NCI-H748 treated with DMSO at 0.1 percent for 48 hours (cell line): ENCODE data around the gene ZDHHC14.
"Not testable (repeated sequence)": the region's sequence is repeated elsewhere in the genome, so short reads cannot be mapped to it uniquely, and the experiment has no call there.

Source experiments
- DNase-seq: peaks from one replicate; lab custom pipeline; 2025; lab: John Stamatoyannopoulos, UW

Gene ZDHHC14

GRCh38 chr6:157380779-157381561 lies at the start of gene ZDHHC14:
Gene ZDHHC14, plus strand, starts transcription at chr6:157381190.
- DNase-seq, result peak; percentile 80

GRCh38 chr6:157332813-157333212 lies 48.2 kb upstream of the ZDHHC14 start:
- DNase-seq, result no peak

GRCh38 chr6:157333537-157333936 lies 47.5 kb upstream of the ZDHHC14 start:
- DNase-seq, result no peak

GRCh38 chr6:157333956-157334355 lies 47.0 kb upstream of the ZDHHC14 start:
- DNase-seq, result no peak

GRCh38 chr6:157335829-157336228 lies 45.2 kb upstream of the ZDHHC14 start:
- DNase-seq, result peak; percentile 22

GRCh38 chr6:157337276-157337675 lies 43.7 kb upstream of the ZDHHC14 start:
- not testable (repeated sequence) for DNase-seq

GRCh38 chr6:157337751-157338150 lies 43.2 kb upstream of the ZDHHC14 start:
- DNase-seq, result no peak

- no peak for DNase-seq
Observed at GRCh38 chr6:157339432-157339831, 41.6 kb upstream of the ZDHHC14 start.

GRCh38 chr6:157343732-157344131 lies 37.3 kb upstream of the ZDHHC14 start:
- no peak for DNase-seq

GRCh38 chr6:157346373-157346772 lies 34.6 kb upstream of the ZDHHC14 start:
- no peak for DNase-seq

- no peak for DNase-seq
Observed at GRCh38 chr6:157358287-157358686, 22.7 kb upstream of the ZDHHC14 start.

GRCh38 chr6:157361886-157362285 lies 19.1 kb upstream of the ZDHHC14 start:
- no peak for DNase-seq

- no peak for DNase-seq
Observed at GRCh38 chr6:157364705-157365104, 16.3 kb upstream of the ZDHHC14 start.

- DNase-seq, result no peak
Observed at GRCh38 chr6:157366648-157367047, 14.3 kb upstream of the ZDHHC14 start.

- no peak for DNase-seq
Observed at GRCh38 chr6:157368359-157369049, 12.5 kb upstream of the ZDHHC14 start.

- DNase-seq, result no peak
Observed at GRCh38 chr6:157370755-157371154, 10.2 kb upstream of the ZDHHC14 start.

GRCh38 chr6:157372501-157373280 lies 8.3 kb upstream of the ZDHHC14 start:
- no peak for DNase-seq

GRCh38 chr6:157374889-157375443 lies 6.0 kb upstream of the ZDHHC14 start:
- no peak for DNase-seq

GRCh38 chr6:157376241-157376640 lies 4.7 kb upstream of the ZDHHC14 start:
- no peak for DNase-seq

GRCh38 chr6:157376706-157377230 lies 4.2 kb upstream of the ZDHHC14 start:
- peak; percentile 49 for DNase-seq

GRCh38 chr6:157379656-157380457 lies 1.1 kb upstream of the ZDHHC14 start:
- peak; percentile 85 for DNase-seq
